Gastroesophageal sphincter (tissue), 4 donors: ENCODE measurements around the gene PPP1R14C. TPM values are rescaled to one million over a fixed set of nuclear protein-coding genes. Genes with fewer than 3 reads are reported as not detected.

Source experiments
- ATAC-seq: fragments of 150-250 bp; one replicate; pipeline ENCODE4 v1.9.1; 2016; ENCODE audit warnings: mild to moderate bottlenecking, moderate library complexity
- H3K27ac ChIP-seq, 4 donors: fragments of 200-600 bp; sonication (generic) in 3 of 4; 1 replicate in 3 of 4; 2 replicates in 1 of 4; pipeline ENCODE4 v1.5.1; 2016 to 2019
- H3K27me3 ChIP-seq: fragments of 200-600 bp; sonication (generic); one replicate; pipeline ENCODE4 v1.5.1; 2019
- H3K36me3 ChIP-seq, 2 donors: fragments of 200-600 bp; sonication (generic); one replicate each; pipeline ENCODE4 v1.5.1; 2019; ENCODE audit warnings: control low read depth in 1 of 2
- H3K4me1 ChIP-seq, 3 donors: fragments of 200-600 bp; sonication (generic); 1 replicate in 2 of 3; 2 replicates in 1 of 3; pipeline ENCODE4 v1.5.1; 2016 to 2019; ENCODE audit warnings: control low read depth in 2 of 3
- H3K4me3 ChIP-seq, 2 donors: fragments of 200-600 bp; sonication (generic); one replicate each; pipeline ENCODE4 v1.5.1; 2019; ENCODE audit warnings: mild to moderate bottlenecking in 1 of 2, moderate library complexity in 1 of 2
- H3K9me3 ChIP-seq, 3 donors: fragments of 200-600 bp; sonication (generic); one replicate each; pipeline ENCODE4 v1.5.1; 2017 to 2019; ENCODE audit warnings: control low read depth in 2 of 3
- CTCF ChIP-seq, 4 experiments: fragments of 200-600 bp in 2 of 4; fragments of 450-650 bp in 2 of 4; sonication (generic) in 1 of 4; IDR thresholded peaks; one replicate each; pipeline ENCODE4 v1.5.1; 2017 to 2019; ENCODE audit warnings: antibody characterized with exemption in 4 of 4, mild to moderate bottlenecking in 2 of 4, moderate library complexity in 2 of 4
- EP300 ChIP-seq: sonication (generic); formaldehyde crosslinking; IDR thresholded peaks from one replicate; pipeline ENCODE4 v1.6.1; 2017; ENCODE audit warnings: antibody characterized with exemption, mild to moderate bottlenecking
- POLR2A ChIP-seq, 2 donors: fragments of 450-650 bp; IDR thresholded peaks; one replicate each; pipeline ENCODE4 v1.6.1; 2017; ENCODE audit warnings: antibody characterized with exemption in 2 of 2, mild to moderate bottlenecking in 2 of 2, moderate library complexity in 1 of 2
- POLR2AphosphoS5 ChIP-seq: sonication (generic); formaldehyde crosslinking; IDR thresholded peaks from one replicate; pipeline ENCODE4 v1.6.1; 2017; ENCODE audit warnings: antibody characterized with exemption
- WGBS, 2 donors: methylation state at CpG; one replicate each; pipeline ENCODE4 v1.1.5; 2018; ENCODE audit warnings: low coverage in 1 of 2; 5-methylcytosine and 5-hydroxymethylcytosine counted together
- total RNA-seq, 4 donors: library from RNA; depleted of rRNA; stranded (reverse); fragments of >200 nt; gene quantifications; one replicate each; pipeline ENCODE4 v1.1.0, GENCODE V29; 2016

The PPP1R14C gene
- total RNA-seq, 4 donors from 2014 or later = 0.12 to 1.5 TPM; not detected in 2

- TF ChIP-seq EP300 = no peak
Measured at GRCh38 chr6:150124235-150124634, 18.6 kb upstream of the PPP1R14C start.

GRCh38 chr6:150126641-150127291 lies 16.1 kb upstream of the PPP1R14C start:
- Histone ChIP-seq H3K36me3 (no peaks in the 10 kb centered on the region), H3K27me3 (peaks cover 4% of the 10 kb centered on the region), H3K4me3 (no peak overlapping the region), H3K27ac (no peak overlapping the region), H3K4me1 (no peaks in the 10 kb centered on the region), H3K9me3 (no peaks in the 10 kb centered on the region)
- no peak for TF ChIP-seq POLR2A (IDR thresholded peaks at IDR 0.05)
- TF ChIP-seq EP300 = no peak
- TF ChIP-seq POLR2AphosphoS5 = no peak
- TF ChIP-seq CTCF (IDR thresholded peaks at IDR 0.05) = no peak
- no peak for ATAC-seq
- WGBS, 2 donors = 70 to 91% methylated on average over 11 of the region's 13 CpGs

More at GRCh38 chr6:150124235-150124634, 18.6 kb upstream of the PPP1R14C start:
- Histone ChIP-seq H3K9me3 (no peaks in the 10 kb centered on the region), H3K4me3 (no peak overlapping the region), H3K4me1 (no peaks in the 10 kb centered on the region), H3K27ac (no peak overlapping the region), H3K36me3 (no peaks in the 10 kb centered on the region), H3K27me3 (peaks cover 4% of the 10 kb centered on the region)
- ATAC-seq = no peak
- 50 to 95% methylated on average over 1 to 3 of the region's 3 CpGs for WGBS, 2 donors

- no peaks in the 10 kb centered on the region for H3K4me1 ChIP-seq
- no peaks in the 10 kb centered on the region for H3K9me3 ChIP-seq
- TF ChIP-seq CTCF (IDR thresholded peaks at IDR 0.05) (no peak), POLR2A (IDR thresholded peaks at IDR 0.05) (no peak), POLR2AphosphoS5 (no peak), EP300 (no peak)
- H3K27ac ChIP-seq = no peak overlapping the region
- H3K4me3 ChIP-seq = no peak overlapping the region
- WGBS, 2 donors = 76 to 86% methylated on average over 5 to 6 of the region's 8 CpGs
- no peaks in the 10 kb centered on the region for H3K36me3 ChIP-seq
- no peak for ATAC-seq
- peaks cover 11% of the 10 kb centered on the region for H3K27me3 ChIP-seq
Measured at GRCh38 chr6:150128425-150128824, 14.4 kb upstream of the PPP1R14C start.

- WGBS, 2 donors = 43 to 73% methylated on average over 6 to 7 of the region's 9 CpGs
- ATAC-seq = no peak
- no peaks in the 10 kb centered on the region for H3K9me3 ChIP-seq
- TF ChIP-seq POLR2AphosphoS5 (no peak), POLR2A (IDR thresholded peaks at IDR 0.05) (no peak), CTCF (IDR thresholded peaks at IDR 0.05) (no peak), EP300 (no peak)
- peaks cover 11% of the 10 kb centered on the region for H3K27me3 ChIP-seq
- no peaks in the 10 kb centered on the region for H3K36me3 ChIP-seq
- no peaks in the 10 kb centered on the region for H3K4me1 ChIP-seq
- no peak overlapping the region for H3K27ac ChIP-seq
- no peak overlapping the region for H3K4me3 ChIP-seq
Measured at GRCh38 chr6:150129616-150130505, 13.0 kb upstream of the PPP1R14C start.

GRCh38 chr6:150133686-150134085 lies 9.2 kb upstream of the PPP1R14C start:
- ATAC-seq = no peak
- 100% methylated on average over 1 of the region's 2 CpGs; no CpG with 5 or more reads in 1 of the 2 donors for WGBS, 2 donors
- no peak overlapping the region for H3K27ac ChIP-seq

More at GRCh38 chr6:150133686-150134085, 9.2 kb upstream of the PPP1R14C start:
- Histone ChIP-seq H3K27me3 (peaks cover 29% of the 10 kb centered on the region), H3K9me3 (no peaks in the 10 kb centered on the region), H3K36me3 (no peaks in the 10 kb centered on the region), H3K4me3 (no peak overlapping the region), H3K4me1 (no peaks in the 10 kb centered on the region)
- TF ChIP-seq CTCF (IDR thresholded peaks at IDR 0.05) (no peak), POLR2AphosphoS5 (no peak), EP300 (no peak), POLR2A (IDR thresholded peaks at IDR 0.05) (no peak)
